ENCODE measurements around the gene SLCO4C1.

Gene SLCO4C1

GRCh38 chr5:102296178-102296817, at the start of gene SLCO4C1:
Gene SLCO4C1 (minus strand): TSS chr5:102296284. CDS start chr5:102296262, 22 bp downstream.
- ATAC-seq = peak; percentile 99
- no peak for TF ChIP-seq TOX (CRISPR knock-in tag; IDR thresholded peaks at IDR 0.05; ENCODE audit: borderline replicate concordance)
- no peak for TF ChIP-seq ESRRG (CRISPR knock-in tag; IDR thresholded peaks at IDR 0.05)
- TF ChIP-seq ZC3H10 (CRISPR knock-in tag; IDR thresholded peaks at IDR 0.05) = no peak
- TF ChIP-seq CREB5 (CRISPR knock-in tag; IDR thresholded peaks at IDR 0.05; ENCODE audit: low read depth) = no peak
- TF ChIP-seq ZFP3 (CRISPR knock-in tag; IDR thresholded peaks at IDR 0.05) = peak; percentile 65; the same call in 1 of the 2 replicates
- TF ChIP-seq CSRNP3 (CRISPR knock-in tag; IDR thresholded peaks at IDR 0.05) = no peak
- peak; percentile 59; the same call in 1 of the 2 replicates for TF ChIP-seq ZNF8 (CRISPR knock-in tag; IDR thresholded peaks at IDR 0.05)
- TF ChIP-seq ARNTL (CRISPR knock-in tag; IDR thresholded peaks at IDR 0.05; ENCODE audit: borderline replicate concordance, low read depth) = 0 out of 2 replicates have a peak, but pooled peaks have one; percentile 26
- TF ChIP-seq PPARA (CRISPR knock-in tag; IDR thresholded peaks at IDR 0.05; ENCODE audit: borderline replicate concordance) = no peak
- no peak for TF ChIP-seq SNAI2 (CRISPR knock-in tag; IDR thresholded peaks at IDR 0.05)
- TF ChIP-seq BACH2 (CRISPR knock-in tag; IDR thresholded peaks at IDR 0.05; ENCODE audit: borderline replicate concordance) = no peak
- no peak for TF ChIP-seq TSHZ2 (CRISPR knock-in tag; IDR thresholded peaks at IDR 0.05)
- no peak for TF ChIP-seq ISL1 (CRISPR knock-in tag; IDR thresholded peaks at IDR 0.05)
- no peak for TF ChIP-seq GLIS3 (CRISPR knock-in tag; IDR thresholded peaks at IDR 0.05)
- no peak for TF ChIP-seq ZNF565 (CRISPR knock-in tag; conservative IDR thresholded peaks at IDR 0.05; ENCODE audit: low read depth)
- 0 out of 2 replicates have a peak, but pooled peaks have one; percentile 38 for TF ChIP-seq ZNF70 (CRISPR knock-in tag; IDR thresholded peaks at IDR 0.05)
- peak; percentile 40; the same call in 1 of the 2 replicates for TF ChIP-seq TCF4 (CRISPR knock-in tag; IDR thresholded peaks at IDR 0.05; ENCODE audit: borderline replicate concordance)
- TF ChIP-seq POU6F1 (CRISPR knock-in tag; IDR thresholded peaks at IDR 0.05; ENCODE audit: borderline replicate concordance, low read depth) = no peak
- TF ChIP-seq RARB (CRISPR knock-in tag; IDR thresholded peaks at IDR 0.05) = no peak
- TF ChIP-seq OSR1 (CRISPR knock-in tag; IDR thresholded peaks at IDR 0.05) = no peak
- no peak for TF ChIP-seq PATZ1 (CRISPR knock-in tag; IDR thresholded peaks at IDR 0.05; ENCODE audit: borderline replicate concordance)
- TF ChIP-seq ZFP30 (CRISPR knock-in tag; IDR thresholded peaks at IDR 0.05) = no peak

GRCh38 chr5:102341681-102342288, 45.7 kb upstream of the SLCO4C1 start:
- peak; percentile 38; the same call in 1 of the 3 replicates for ATAC-seq

More at GRCh38 chr5:102341681-102342288, 45.7 kb upstream of the SLCO4C1 start:
- TF ChIP-seq ISL1 (CRISPR knock-in tag; IDR thresholded peaks at IDR 0.05) (peak; percentile 45), TCF4 (CRISPR knock-in tag; IDR thresholded peaks at IDR 0.05; ENCODE audit: borderline replicate concordance) (peak; percentile 76; the same call in 1 of the 2 replicates), ZNF70 (CRISPR knock-in tag; IDR thresholded peaks at IDR 0.05) (peak; percentile 92), BACH2 (CRISPR knock-in tag; IDR thresholded peaks at IDR 0.05; ENCODE audit: borderline replicate concordance) (no peak), SNAI2 (CRISPR knock-in tag; IDR thresholded peaks at IDR 0.05) (no peak), CSRNP3 (CRISPR knock-in tag; IDR thresholded peaks at IDR 0.05) (no peak), TSHZ2 (CRISPR knock-in tag; IDR thresholded peaks at IDR 0.05) (peak; percentile 74; the same call in 1 of the 2 replicates)
